ENCODE data around the gene TNNC1.

The TNNC1 gene

GRCh38 chr3:52471371-52472238, 17.8 kb upstream of the TNNC1 start (continued):
- TF ChIP-seq OSR1 (CRISPR knock-in tag; IDR thresholded peaks at IDR 0.05) (no peak), BACH2 (CRISPR knock-in tag; IDR thresholded peaks at IDR 0.05; ENCODE audit: borderline replicate concordance) (no peak), GLIS3 (CRISPR knock-in tag; IDR thresholded peaks at IDR 0.05) (no peak), PATZ1 (CRISPR knock-in tag; IDR thresholded peaks at IDR 0.05; ENCODE audit: borderline replicate concordance) (no peak), ESRRG (CRISPR knock-in tag; IDR thresholded peaks at IDR 0.05) (no peak)

GRCh38 chr3:52470920-52471319, 17.1 kb upstream of the TNNC1 start:
- ATAC-seq: no peak
- TF ChIP-seq CREB5 (CRISPR knock-in tag; IDR thresholded peaks at IDR 0.05; ENCODE audit: low read depth) (no peak), CSRNP3 (CRISPR knock-in tag; IDR thresholded peaks at IDR 0.05) (no peak), ISL1 (CRISPR knock-in tag; IDR thresholded peaks at IDR 0.05) (no peak), CSDC2 (CRISPR knock-in tag; IDR thresholded peaks at IDR 0.05) (no peak), PPARA (CRISPR knock-in tag; IDR thresholded peaks at IDR 0.05; ENCODE audit: borderline replicate concordance) (no peak), TOX (CRISPR knock-in tag; IDR thresholded peaks at IDR 0.05; ENCODE audit: borderline replicate concordance) (no peak), ZNF70 (CRISPR knock-in tag; IDR thresholded peaks at IDR 0.05) (no peak), ZNF8 (CRISPR knock-in tag; IDR thresholded peaks at IDR 0.05) (no peak), ARNTL (CRISPR knock-in tag; IDR thresholded peaks at IDR 0.05; ENCODE audit: borderline replicate concordance, low read depth) (no peak), TSHZ2 (CRISPR knock-in tag; IDR thresholded peaks at IDR 0.05) (no peak), RARB (CRISPR knock-in tag; IDR thresholded peaks at IDR 0.05) (no peak), POU6F1 (CRISPR knock-in tag; IDR thresholded peaks at IDR 0.05; ENCODE audit: borderline replicate concordance, low read depth) (no peak), ZC3H10 (CRISPR knock-in tag; IDR thresholded peaks at IDR 0.05) (no peak), GLIS3 (CRISPR knock-in tag; IDR thresholded peaks at IDR 0.05) (no peak), ZFP3 (CRISPR knock-in tag; IDR thresholded peaks at IDR 0.05) (no peak), ZFP30 (CRISPR knock-in tag; IDR thresholded peaks at IDR 0.05) (no peak), SNAI2 (CRISPR knock-in tag; IDR thresholded peaks at IDR 0.05) (no peak), ZNF565 (CRISPR knock-in tag; conservative IDR thresholded peaks at IDR 0.05; ENCODE audit: low read depth) (no peak), BACH2 (CRISPR knock-in tag; IDR thresholded peaks at IDR 0.05; ENCODE audit: borderline replicate concordance) (no peak)
